HG02798 (cell line): ENCODE measurements around the gene PARD6G.
"Not testable (repeated sequence)": the region's sequence is repeated elsewhere in the genome, so short reads cannot be mapped to it uniquely, and the experiment has no call there.

Experiments used
- ATAC-seq: cut with Tn5 transposase; IDR thresholded peaks from one replicate; pipeline ENCODE4 v1.9.1; 2021; ENCODE audit warnings: mild to moderate bottlenecking; ENCODE audit not compliant: unreplicated experiment, poor library complexity

Gene PARD6G

DNA sequence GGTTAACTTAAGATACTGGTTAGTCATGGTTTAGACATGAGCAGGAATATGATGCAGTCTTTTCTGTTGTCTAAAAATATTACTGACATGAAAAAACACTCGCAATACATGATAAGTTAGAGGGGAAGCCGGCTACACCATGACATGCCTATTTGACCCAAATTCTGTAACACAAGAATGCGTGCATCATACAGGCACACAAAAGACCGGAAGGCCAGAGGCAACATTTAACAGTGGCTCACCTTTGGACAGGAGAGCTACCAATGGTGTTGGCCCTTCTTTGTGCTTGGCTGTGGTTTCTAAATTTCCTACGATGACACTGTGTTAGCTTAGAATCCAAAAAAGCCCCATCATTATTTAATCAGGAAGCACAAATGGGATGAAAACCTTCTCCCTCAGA lies 4.1 kb downstream of the PARD6G start:
- ATAC-seq: no peak

GRCh38 chr18:80241919-80242777 lies 5.2 kb downstream of the PARD6G start:
- ATAC-seq: no peak

DNA sequence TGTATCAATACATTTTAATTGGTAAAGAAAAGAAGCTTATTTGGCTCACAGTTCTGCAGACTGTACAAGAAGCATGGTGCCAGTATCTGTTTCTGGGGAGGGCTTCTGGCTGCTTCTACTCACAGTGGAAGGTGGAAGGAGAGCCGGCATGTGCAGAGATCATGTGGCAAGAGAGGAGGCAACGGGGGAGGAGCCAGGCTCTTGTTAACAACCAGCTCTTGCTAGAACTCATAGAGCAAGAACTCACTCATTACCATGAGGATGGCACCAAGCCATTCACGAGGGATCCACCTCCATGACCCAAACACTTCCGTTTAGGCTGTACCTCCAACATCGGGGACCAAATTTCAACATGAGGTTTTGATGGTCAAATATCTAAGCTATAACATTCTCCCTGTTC lies 7.5 kb downstream of the PARD6G start:
- no peak for ATAC-seq

GRCh38 chr18:80238651-80239260 lies 8.6 kb downstream of the PARD6G start:
- no peak for ATAC-seq

DNA sequence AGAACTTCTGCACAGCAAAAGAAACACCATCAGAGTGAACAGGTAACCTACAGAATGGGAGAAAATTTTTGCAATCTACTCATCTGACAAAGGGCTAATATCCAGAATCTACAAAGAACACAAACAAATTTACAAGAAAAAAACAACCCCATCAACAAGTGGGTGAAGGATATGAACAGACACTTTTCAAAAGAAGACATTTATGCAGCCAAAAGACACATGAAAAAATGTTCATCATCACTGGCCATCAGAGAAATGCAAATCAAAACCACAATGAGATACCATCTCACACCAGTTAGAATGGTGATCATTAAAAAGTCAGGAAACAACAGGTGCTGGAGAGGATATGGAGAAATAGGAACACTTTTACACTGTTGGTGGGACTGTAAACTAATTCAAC lies 9.8 kb downstream of the PARD6G start:
- not testable (repeated sequence) for ATAC-seq

- no peak for ATAC-seq
Measured at GRCh38 chr18:80234398-80234797, 12.9 kb downstream of the PARD6G start.

DNA sequence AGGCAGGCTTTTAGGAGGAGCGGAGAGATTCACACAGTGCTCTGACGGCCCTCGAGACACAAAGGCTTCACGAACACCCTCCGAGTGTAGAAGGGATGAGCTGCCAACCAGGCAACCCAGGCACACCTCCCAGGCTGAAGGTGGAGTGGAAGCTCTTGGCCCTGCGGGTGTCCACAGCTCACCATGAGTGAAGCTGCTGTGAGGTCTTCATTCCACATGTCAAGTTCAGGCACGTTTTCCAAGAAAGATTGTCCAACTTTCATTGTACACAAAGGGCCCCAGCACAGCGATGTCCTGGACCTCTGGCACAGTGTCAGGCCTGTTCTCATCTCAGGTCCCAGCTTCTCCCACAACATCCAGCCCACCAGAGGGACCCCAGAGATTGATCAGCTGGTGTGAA lies 13.4 kb downstream of the PARD6G start:
- ATAC-seq: no peak

DNA sequence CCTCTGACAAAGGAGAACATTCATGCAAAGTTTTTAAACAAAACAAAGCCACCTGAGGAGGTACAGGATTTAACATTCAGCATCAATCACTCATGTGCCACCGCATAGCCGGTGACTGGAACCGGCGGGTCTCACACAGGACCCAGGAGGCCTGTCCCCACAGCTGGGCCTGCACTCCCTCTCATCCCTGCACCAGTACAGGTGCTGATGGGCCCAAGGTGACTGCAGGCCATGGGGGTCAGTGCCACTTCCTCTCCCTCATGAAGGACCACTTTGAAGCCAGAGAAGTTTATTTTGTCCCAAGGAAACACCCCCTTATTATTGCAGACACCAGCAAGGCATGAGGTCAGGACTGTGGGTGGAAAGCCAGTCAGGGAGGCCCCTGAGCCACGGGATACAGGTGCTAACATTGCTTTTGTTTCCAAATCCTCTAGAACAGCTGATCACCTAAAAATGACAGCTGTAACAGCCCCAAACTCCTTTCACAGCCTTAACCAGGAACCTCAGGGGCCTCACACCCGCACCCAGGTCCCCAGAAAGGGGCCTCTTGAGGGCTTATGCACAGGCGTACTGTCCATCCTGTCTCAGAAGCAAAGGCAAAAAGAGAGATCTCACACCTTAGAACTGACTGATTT lies 14.0 kb downstream of the PARD6G start:
- ATAC-seq: no peak

- ATAC-seq: no peak
Measured at GRCh38 chr18:80232710-80233109, 14.6 kb downstream of the PARD6G start.

GRCh38 chr18:80232030-80232429 lies 15.3 kb downstream of the PARD6G start:
- ATAC-seq: no peak

DNA sequence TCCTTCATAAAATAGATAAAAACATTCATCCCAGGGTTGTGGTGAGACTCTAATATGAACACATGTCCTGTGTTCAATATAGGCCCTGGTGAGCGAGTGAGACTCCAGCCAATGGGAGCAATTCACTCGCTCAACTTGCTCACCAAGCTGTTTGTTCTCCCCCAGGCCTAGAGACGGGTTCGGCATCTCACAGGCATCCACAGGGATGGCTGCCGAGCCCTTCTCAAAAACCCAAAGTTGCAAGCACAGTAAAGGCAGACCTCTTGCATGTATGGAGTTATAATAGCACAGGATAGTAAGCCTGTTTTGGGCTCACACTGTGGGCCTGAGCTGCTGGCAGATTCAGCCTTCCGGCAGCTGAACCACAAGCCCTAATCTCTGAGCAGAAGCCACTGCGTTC lies 15.7 kb downstream of the PARD6G start:
- ATAC-seq: no peak

GRCh38 chr18:80231151-80231550 lies 16.2 kb downstream of the PARD6G start:
- ATAC-seq: no peak

GRCh38 chr18:80229766-80230745 lies 17.3 kb downstream of the PARD6G start:
- ATAC-seq: no peak

DNA sequence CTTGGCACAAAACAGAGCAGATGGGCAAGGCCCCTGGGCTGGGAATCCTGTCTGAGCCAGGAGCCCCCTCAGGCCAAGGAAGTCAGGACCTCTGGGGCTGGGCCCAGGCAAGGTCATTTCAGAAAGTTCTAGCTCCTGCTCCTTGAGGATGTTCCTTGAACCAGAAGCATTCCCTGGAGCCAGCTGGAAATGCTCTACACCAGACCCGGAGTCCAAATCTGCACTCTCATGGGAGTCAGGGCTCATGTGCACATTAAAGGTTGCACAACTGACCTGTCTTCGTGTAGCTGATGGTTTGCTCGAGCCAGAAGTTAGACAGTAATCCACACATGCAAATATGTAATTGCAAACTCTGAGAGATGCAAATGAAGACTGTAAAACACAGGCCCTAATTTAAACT lies 18.0 kb downstream of the PARD6G start:
- ATAC-seq: no peak

- no peak for ATAC-seq
Measured at GRCh38 chr18:80228051-80228848, 19.1 kb downstream of the PARD6G start.

DNA sequence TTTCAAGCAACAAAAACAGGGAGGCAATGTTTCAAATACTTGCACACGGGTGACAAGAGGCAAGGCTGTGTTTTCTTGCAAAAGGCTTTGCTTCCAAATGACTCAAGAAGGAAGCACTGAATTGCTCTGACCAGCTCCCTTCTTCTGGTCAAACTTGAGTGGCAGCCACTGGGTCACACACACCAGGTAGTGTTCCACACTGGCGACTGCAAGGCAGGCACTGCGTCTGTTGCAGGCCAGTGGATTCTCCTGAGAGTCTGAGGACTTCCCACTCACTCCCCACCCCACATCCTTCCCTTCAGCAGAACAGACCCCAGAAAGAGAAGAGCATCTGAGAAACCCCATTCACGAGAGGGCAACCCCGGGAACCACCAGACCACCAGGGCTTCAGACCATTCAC lies 19.8 kb downstream of the PARD6G start:
- ATAC-seq: no peak

DNA sequence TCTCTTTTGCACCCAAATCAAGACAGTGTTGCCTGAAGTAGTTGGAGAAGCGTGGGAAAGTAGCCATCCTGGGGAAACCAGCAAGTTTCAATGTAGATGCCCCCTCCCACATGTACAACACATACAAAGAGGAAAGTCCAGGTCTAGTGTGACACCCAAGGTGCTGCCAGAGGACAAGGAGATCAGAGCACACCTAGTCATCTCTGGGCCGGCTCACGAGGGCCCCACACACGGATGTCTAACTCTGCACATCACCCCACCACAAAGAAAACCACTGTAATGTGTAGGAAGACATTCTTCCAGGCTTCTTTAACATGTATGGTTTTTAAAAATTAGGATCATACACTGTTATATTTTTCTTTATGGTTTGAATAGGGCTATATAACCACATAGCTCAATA lies 21.6 kb downstream of the PARD6G start:
- ATAC-seq: no peak

- no peak for ATAC-seq
Measured at GRCh38 chr18:80223581-80224148, 23.6 kb downstream of the PARD6G start.

- not testable (repeated sequence) for ATAC-seq
Measured at GRCh38 chr18:80219488-80219887, 27.8 kb downstream of the PARD6G start.
